Measurements from ENCODE around the gene TLR9.

Gene TLR9

DNA sequence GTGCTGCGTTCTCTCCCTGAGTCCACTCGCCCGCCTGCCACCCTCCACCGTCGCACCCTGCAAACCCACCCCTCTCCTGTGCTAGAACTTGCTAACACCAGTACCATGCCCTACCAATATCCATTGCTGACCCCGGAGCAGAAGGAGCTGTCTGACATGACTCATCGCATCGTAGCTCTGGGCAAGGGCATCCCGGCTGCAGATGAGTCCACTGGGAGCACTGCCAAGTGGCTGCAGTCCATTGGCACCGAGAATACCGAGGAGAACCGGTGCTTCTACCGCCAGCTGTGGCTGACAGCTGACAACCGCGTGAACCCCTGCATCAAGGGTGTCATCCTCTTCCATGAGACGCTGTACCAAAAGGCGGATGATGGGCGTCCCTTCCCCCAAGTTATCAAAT is 32.4 kb downstream of the TLR9 start:
- Histone ChIP-seq H3K4me2 (ENCODE audit: low read length, poor library complexity, severe bottlenecking) (no peak overlapping the region), H3K4ac (ENCODE audit: low read depth in 1 of 2, low read length in 2 of 2) (no peak overlapping the region), H2BK15ac (ENCODE audit: low read depth, poor library complexity, severe bottlenecking) (no peak overlapping the region), H3K9me3 (ENCODE audit: control insufficient read depth, low read length) (no peaks in the 10 kb centered on the region), H2AFZ (ENCODE audit: low read depth, low read length) (no peak overlapping the region), H3K18ac (ENCODE audit: low read depth in 1 of 2, low read length in 2 of 2) (peak overlapping the region; percentile 30 to 37), H4K91ac (ENCODE audit: low read length) (peak overlapping the region; percentile 64), H3K79me1 (replicated peaks; ENCODE audit: low read length, poor library complexity, severe bottlenecking) (no peaks in the 10 kb centered on the region), H3K27ac (ENCODE audit: low read length, poor library complexity, severe bottlenecking) (no peak overlapping the region), H4K8ac (ENCODE audit: low read length) (peak overlapping the region; percentile 38), H3K9ac (ENCODE audit: low read length) (no peak overlapping the region), H3K27me3 (ENCODE audit: control insufficient read depth in 1 of 2, insufficient read depth in 1 of 2, low read length in 2 of 2) (no peaks in the 10 kb centered on the region), H3K14ac (ENCODE audit: low read length in 2 of 2) (no peak overlapping the region), H2BK5ac (ENCODE audit: low read depth, low read length, poor library complexity, severe bottlenecking) (no peak overlapping the region), H3K4me3 (ENCODE audit: insufficient read depth in 1 of 2, low read depth in 1 of 2, low read length in 2 of 2) (no peak overlapping the region), H3K23ac (ENCODE audit: low read length in 2 of 2) (no peak overlapping the region), H3K36me3 (ENCODE audit: control insufficient read depth in 1 of 2, insufficient read depth in 2 of 2, low read depth in 1 of 2, low read length in 2 of 2) (peaks cover 0 to 2% of the 10 kb centered on the region in 2 experiments), H3K4me1 (ENCODE audit: control insufficient read depth, insufficient read depth, low read depth, low read length) (peaks cover 15% of the 10 kb centered on the region), H2BK120ac (ENCODE audit: low read depth, low read length) (no peak overlapping the region), H2BK12ac (ENCODE audit: low read length in 2 of 2) (peak overlapping the region in 1 of 2 experiments; percentile 11), H2AK5ac (ENCODE audit: low read length, severe bottlenecking) (no peak overlapping the region)
- DNase-seq, result peak; percentile 31
- WGBS, result 92% methylated on average over 18 of the region's 18 CpGs

DNA sequence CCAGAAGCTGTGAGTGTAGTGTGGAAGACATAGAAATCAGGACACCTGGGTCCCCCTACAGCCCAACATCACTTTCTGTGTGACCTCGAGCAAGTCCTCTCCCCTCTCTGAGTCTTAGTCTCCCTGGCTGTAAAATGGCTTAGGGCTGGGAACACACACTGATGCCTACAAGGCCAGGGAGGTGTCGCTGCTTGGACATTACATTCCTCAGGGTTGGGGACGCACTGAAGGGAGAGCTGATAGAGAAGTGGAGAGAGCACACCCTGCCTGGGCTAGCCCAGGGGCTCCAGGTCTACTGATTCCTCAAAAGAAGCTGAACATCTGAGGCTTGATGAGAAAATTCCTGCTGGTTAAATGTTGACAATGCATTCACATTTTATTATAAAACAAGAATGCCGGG is 33.8 kb downstream of the TLR9 start:
- Histone ChIP-seq H3K79me1 (replicated peaks; ENCODE audit: low read length, poor library complexity, severe bottlenecking) (no peaks in the 10 kb centered on the region), H3K18ac (ENCODE audit: low read depth in 1 of 2, low read length in 2 of 2) (peak overlapping the region; percentile 10 to 40), H2BK5ac (ENCODE audit: low read depth, low read length, poor library complexity, severe bottlenecking) (no peak overlapping the region), H3K27me3 (ENCODE audit: control insufficient read depth in 1 of 2, insufficient read depth in 1 of 2, low read length in 2 of 2) (no peaks in the 10 kb centered on the region), H2AK5ac (ENCODE audit: low read length, severe bottlenecking) (no peak overlapping the region), H3K4ac (ENCODE audit: low read depth in 1 of 2, low read length in 2 of 2) (no peak overlapping the region), H3K9ac (ENCODE audit: low read length) (no peak overlapping the region), H2BK15ac (ENCODE audit: low read depth, poor library complexity, severe bottlenecking) (no peak overlapping the region), H2BK12ac (ENCODE audit: low read length in 2 of 2) (peak overlapping the region in 1 of 2 experiments; percentile 7), H4K91ac (ENCODE audit: low read length) (no peak overlapping the region), H3K14ac (ENCODE audit: low read length in 2 of 2) (no peak overlapping the region), H3K9me3 (ENCODE audit: control insufficient read depth, low read length) (no peaks in the 10 kb centered on the region), H3K23ac (ENCODE audit: low read length in 2 of 2) (no peak overlapping the region), H3K4me3 (ENCODE audit: insufficient read depth in 1 of 2, low read depth in 1 of 2, low read length in 2 of 2) (no peak overlapping the region), H3K4me2 (ENCODE audit: low read length, poor library complexity, severe bottlenecking) (no peak overlapping the region), H2BK120ac (ENCODE audit: low read depth, low read length) (no peak overlapping the region), H3K4me1 (ENCODE audit: control insufficient read depth, insufficient read depth, low read depth, low read length) (peaks cover 7% of the 10 kb centered on the region), H4K8ac (ENCODE audit: low read length) (no peak overlapping the region), H3K27ac (ENCODE audit: low read length, poor library complexity, severe bottlenecking) (no peak overlapping the region), H3K36me3 (ENCODE audit: control insufficient read depth in 1 of 2, insufficient read depth in 2 of 2, low read depth in 1 of 2, low read length in 2 of 2) (peaks cover 0 to 2% of the 10 kb centered on the region in 2 experiments), H2AFZ (ENCODE audit: low read depth, low read length) (no peak overlapping the region)
- WGBS, result 94% methylated on average over 4 of the region's 4 CpGs
- no peak for DNase-seq

DNA sequence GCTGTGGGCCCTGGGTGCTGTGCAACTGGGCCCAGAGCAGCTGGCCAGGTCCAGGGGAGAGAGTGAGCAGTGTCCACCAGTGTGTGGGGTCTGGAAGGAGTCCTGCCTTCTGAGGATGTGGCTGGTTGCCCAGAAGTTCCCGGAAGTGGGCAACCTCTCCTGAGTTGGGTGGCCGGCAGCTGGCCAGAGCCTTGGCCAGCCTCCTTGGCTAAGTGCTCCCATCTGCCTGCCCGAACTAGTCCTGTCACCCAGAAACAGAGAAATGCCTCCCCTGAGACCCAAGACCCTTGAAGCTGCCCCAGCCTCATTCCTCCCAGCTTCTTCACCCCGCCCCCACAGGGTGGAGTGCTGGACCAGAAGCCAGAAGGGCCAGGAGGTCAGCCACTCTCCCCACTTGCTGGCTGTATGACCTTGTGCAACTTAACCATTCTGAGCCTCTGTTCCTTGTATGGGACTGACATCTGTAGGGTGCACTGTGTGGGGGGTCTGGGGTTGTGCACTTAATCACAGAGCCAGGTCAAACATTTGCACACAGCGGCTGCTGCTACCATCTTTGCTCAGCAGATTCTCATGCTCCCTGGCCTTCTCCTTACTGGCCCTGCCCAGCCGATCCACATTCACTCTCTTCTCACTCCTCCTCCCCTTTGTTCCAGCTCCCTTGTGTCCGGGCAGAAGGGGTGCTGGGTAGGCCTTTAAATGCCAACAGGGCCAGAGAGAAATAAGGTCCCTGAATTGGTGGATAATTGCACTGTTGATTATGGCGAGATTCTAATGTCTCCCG is 35.0 kb downstream of the TLR9 start:
- 68% methylated on average over 8 of the region's 9 CpGs for WGBS
- Histone ChIP-seq H2AK5ac (ENCODE audit: low read length, severe bottlenecking) (no peak overlapping the region), H2BK15ac (ENCODE audit: low read depth, poor library complexity, severe bottlenecking) (no peak overlapping the region), H3K27me3 (ENCODE audit: control insufficient read depth in 1 of 2, insufficient read depth in 1 of 2, low read length in 2 of 2) (no peaks in the 10 kb centered on the region), H3K36me3 (ENCODE audit: control insufficient read depth in 1 of 2, insufficient read depth in 2 of 2, low read depth in 1 of 2, low read length in 2 of 2) (peaks cover 0 to 2% of the 10 kb centered on the region in 2 experiments), H3K18ac (ENCODE audit: low read depth in 1 of 2, low read length in 2 of 2) (peak overlapping the region; percentile 40 to 79), H3K9me3 (ENCODE audit: control insufficient read depth, low read length) (no peaks in the 10 kb centered on the region), H3K4me1 (ENCODE audit: control insufficient read depth, insufficient read depth, low read depth, low read length) (peaks cover 7% of the 10 kb centered on the region), H2AFZ (ENCODE audit: low read depth, low read length) (peak overlapping the region; percentile 10), H3K27ac (ENCODE audit: low read length, poor library complexity, severe bottlenecking) (no peak overlapping the region), H4K8ac (ENCODE audit: low read length) (peak overlapping the region; percentile 79), H3K9ac (ENCODE audit: low read length) (no peak overlapping the region), H3K79me1 (replicated peaks; ENCODE audit: low read length, poor library complexity, severe bottlenecking) (no peaks in the 10 kb centered on the region), H3K4me2 (ENCODE audit: low read length, poor library complexity, severe bottlenecking) (no peak overlapping the region), H4K91ac (ENCODE audit: low read length) (peak overlapping the region; percentile 91), H2BK5ac (ENCODE audit: low read depth, low read length, poor library complexity, severe bottlenecking) (no peak overlapping the region), H3K4me3 (ENCODE audit: insufficient read depth in 1 of 2, low read depth in 1 of 2, low read length in 2 of 2) (no peak overlapping the region), H3K23ac (ENCODE audit: low read length in 2 of 2) (no peak overlapping the region), H2BK12ac (ENCODE audit: low read length in 2 of 2) (peak overlapping the region in 1 of 2 experiments; percentile 88), H3K4ac (ENCODE audit: low read depth in 1 of 2, low read length in 2 of 2) (no peak overlapping the region), H3K14ac (ENCODE audit: low read length in 2 of 2) (peak overlapping the region in 1 of 2 experiments; percentile 58), H2BK120ac (ENCODE audit: low read depth, low read length) (peak overlapping the region; percentile 24)
- peak; percentile 20 for DNase-seq

DNA sequence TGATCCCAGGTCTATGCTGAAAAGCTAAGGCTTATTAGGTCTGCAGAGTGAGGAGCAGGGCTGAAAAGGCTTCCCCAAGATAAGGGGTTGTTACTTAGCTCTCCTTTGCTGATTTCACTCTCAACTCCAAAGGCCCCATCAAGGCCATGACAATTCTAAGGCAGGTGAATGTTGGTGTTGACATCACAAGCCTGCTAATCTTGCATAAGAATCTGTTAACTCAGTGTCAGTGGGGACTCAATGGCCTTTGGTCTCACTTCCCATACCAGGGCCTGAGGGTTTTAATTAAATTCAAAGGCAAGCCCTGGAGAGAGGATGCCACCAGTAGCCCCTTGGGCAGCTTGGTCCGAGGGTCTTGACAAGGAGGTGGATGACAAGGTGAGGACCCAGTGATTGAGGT is 36.9 kb downstream of the TLR9 start:
- H2BK12ac ChIP-seq (ENCODE audit: low read length in 2 of 2), result no peak overlapping the region

More for the DNA sequence above, 36.9 kb downstream of the TLR9 start:
- Histone ChIP-seq H2BK5ac (ENCODE audit: low read depth, low read length, poor library complexity, severe bottlenecking) (no peak overlapping the region), H3K79me1 (replicated peaks; ENCODE audit: low read length, poor library complexity, severe bottlenecking) (no peaks in the 10 kb centered on the region), H2AK5ac (ENCODE audit: low read length, severe bottlenecking) (no peak overlapping the region), H3K9me3 (ENCODE audit: control insufficient read depth, low read length) (no peaks in the 10 kb centered on the region), H3K27ac (ENCODE audit: low read length, poor library complexity, severe bottlenecking) (no peak overlapping the region), H4K91ac (ENCODE audit: low read length) (no peak overlapping the region), H3K36me3 (ENCODE audit: control insufficient read depth in 1 of 2, insufficient read depth in 2 of 2, low read depth in 1 of 2, low read length in 2 of 2) (peaks cover 0 to 2% of the 10 kb centered on the region in 2 experiments), H3K27me3 (ENCODE audit: control insufficient read depth in 1 of 2, insufficient read depth in 1 of 2, low read length in 2 of 2) (no peaks in the 10 kb centered on the region), H3K4me3 (ENCODE audit: insufficient read depth in 1 of 2, low read depth in 1 of 2, low read length in 2 of 2) (no peak overlapping the region), H3K4me1 (ENCODE audit: control insufficient read depth, insufficient read depth, low read depth, low read length) (peaks cover 7% of the 10 kb centered on the region), H2BK120ac (ENCODE audit: low read depth, low read length) (no peak overlapping the region), H3K9ac (ENCODE audit: low read length) (no peak overlapping the region), H3K4ac (ENCODE audit: low read depth in 1 of 2, low read length in 2 of 2) (no peak overlapping the region), H2AFZ (ENCODE audit: low read depth, low read length) (no peak overlapping the region), H3K14ac (ENCODE audit: low read length in 2 of 2) (no peak overlapping the region), H4K8ac (ENCODE audit: low read length) (no peak overlapping the region), H2BK15ac (ENCODE audit: low read depth, poor library complexity, severe bottlenecking) (no peak overlapping the region), H3K23ac (ENCODE audit: low read length in 2 of 2) (no peak overlapping the region), H3K4me2 (ENCODE audit: low read length, poor library complexity, severe bottlenecking) (no peak overlapping the region), H3K18ac (ENCODE audit: low read depth in 1 of 2, low read length in 2 of 2) (no peak overlapping the region)
- DNase-seq, result no peak
- 90% methylated on average over 1 of the region's 1 CpG for WGBS

Data from mesenchymal stem cell (in vitro differentiated cells and primary cell).